Effector memory CD4-positive, alpha-beta T cell (primary cell): Measurements from ENCODE around the gene ARMH4.
A peak's percentile ranks its signal among the peaks of the same experiment; 100 is the strongest.

ENCODE experiments used
- DNase-seq, 3 donors: peaks; one replicate each; pipeline ENCODE4 v3.0.0-alpha.2; 2020
- H3K27ac ChIP-seq: 2 replicates; pipeline ENCODE4 v1.7.0; 2013; ENCODE audit warnings: mild to moderate bottlenecking, low read length, moderate library complexity; ENCODE audit not compliant: insufficient read depth, poor library complexity, severe bottlenecking
- H3K27me3 ChIP-seq: replicated peaks from 2 replicates; pipeline ENCODE4 v1.7.0; 2013; ENCODE audit warnings: mild to moderate bottlenecking, low read length; ENCODE audit not compliant: insufficient read depth, control insufficient read depth, poor library complexity, severe bottlenecking
- H3K36me3 ChIP-seq: 2 replicates; pipeline ENCODE4 v1.7.0; 2013; ENCODE audit warnings: mild to moderate bottlenecking, low read length, moderate library complexity; ENCODE audit not compliant: control insufficient read depth, insufficient read depth
- H3K4me1 ChIP-seq: 2 replicates; pipeline ENCODE4 v1.7.0; 2013; ENCODE audit warnings: low read length, mild to moderate bottlenecking; ENCODE audit not compliant: control insufficient read depth, insufficient read depth, poor library complexity, severe bottlenecking
- H3K4me3 ChIP-seq: 2 replicates; pipeline ENCODE4 v1.7.0; 2013; ENCODE audit warnings: low read length, low read depth, mild to moderate bottlenecking; ENCODE audit not compliant: insufficient read depth, poor library complexity, severe bottlenecking
- H3K9me3 ChIP-seq: 2 replicates; pipeline ENCODE4 v1.7.0; 2013; ENCODE audit warnings: mild to moderate bottlenecking, low read length, moderate library complexity; ENCODE audit not compliant: control insufficient read depth
- total RNA-seq, 3 donors: gene quantifications; one replicate each; lab custom pipeline; 2026; lab: John Stamatoyannopoulos, UW

ARMH4 gene
- total RNA-seq, result 0 to 0.09 (median 0) reads per million in 3 donors

DNA sequence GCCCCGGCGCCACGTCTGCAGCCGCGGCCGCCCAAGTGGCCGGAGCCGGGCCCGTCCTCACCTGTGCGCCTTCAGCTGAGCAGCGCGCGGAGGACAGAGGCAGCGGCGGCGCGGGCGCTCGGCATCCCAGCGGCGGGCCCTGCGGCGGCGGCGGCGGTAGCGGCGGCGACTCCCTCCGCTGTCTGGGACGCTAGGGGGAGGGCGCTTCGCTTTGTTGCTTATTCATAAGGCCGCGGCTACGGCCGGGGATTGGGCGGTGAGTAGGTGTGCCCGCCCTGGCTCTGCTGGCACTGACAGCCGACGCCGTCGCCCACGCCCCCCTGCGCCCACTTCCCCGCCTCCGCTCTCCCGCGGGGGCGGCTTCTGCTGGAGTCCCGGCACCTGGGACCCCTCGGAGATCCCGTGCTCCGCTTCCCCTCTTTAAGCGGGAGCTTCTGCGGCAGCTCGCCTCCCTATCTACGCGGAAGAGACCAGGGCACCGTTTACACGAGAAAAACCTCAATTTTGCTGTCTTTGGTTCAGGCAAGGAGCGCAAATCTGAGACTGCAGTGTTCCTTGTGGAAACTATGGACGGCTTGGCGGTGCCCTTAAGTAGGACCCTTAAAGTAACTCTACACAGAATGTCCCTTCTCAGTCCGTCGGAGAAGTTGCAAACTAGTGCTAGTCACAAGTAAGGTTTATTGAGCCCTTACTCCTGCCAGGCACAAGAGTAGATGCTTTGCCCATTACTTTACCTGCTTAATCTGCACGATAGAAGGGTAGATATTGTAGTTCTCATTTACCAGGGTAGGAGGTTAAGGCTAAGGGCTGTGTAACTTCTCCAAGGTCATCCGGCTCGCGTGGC lies at the start of gene ARMH4:
Gene ARMH4, minus strand, starts transcription at position 200 of the 844 bp plus-strand sequence. CDS start 12,855 bp downstream, outside the sequence.
- H3K27me3 ChIP-seq, result peaks cover 12% of the 10 kb centered on the region
- H3K4me3 ChIP-seq, result peak within 1 kb of the TSS; percentile 74
- H3K36me3 ChIP-seq, result no peaks in the 10 kb centered on the region
- no peaks in the 10 kb centered on the region for H3K9me3 ChIP-seq
- peaks cover 5% of the 10 kb centered on the region for H3K4me1 ChIP-seq
- DNase-seq, result peak; percentile 28 to 35 (median 32)
- no peak within 1 kb of the TSS for H3K27ac ChIP-seq

DNA sequence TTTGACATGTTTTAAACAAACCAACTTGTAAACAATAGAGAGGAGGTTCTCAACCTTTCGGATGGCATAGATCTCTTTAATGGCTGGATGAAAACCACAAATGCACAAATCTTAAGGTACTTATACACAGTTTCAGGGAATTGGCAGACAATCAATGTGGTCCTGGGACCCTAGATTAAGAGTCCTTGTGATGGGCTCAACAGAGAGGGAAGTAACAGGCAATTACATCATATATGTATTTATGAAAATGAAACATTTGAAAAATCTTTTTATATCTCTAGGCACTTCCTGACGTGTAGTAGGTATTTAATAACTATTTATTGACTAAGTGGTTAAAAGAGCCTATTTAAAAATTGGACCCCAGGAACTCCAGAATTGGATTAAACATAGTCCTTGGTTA lies 48.8 kb upstream of the ARMH4 start:
- H3K4me3 ChIP-seq, result peak overlapping the region; percentile 90
- H3K27me3 ChIP-seq, result no peaks in the 10 kb centered on the region
- no peaks in the 10 kb centered on the region for H3K9me3 ChIP-seq
- DNase-seq, result no peak
- peaks cover 13% of the 10 kb centered on the region for H3K4me1 ChIP-seq
- peak overlapping the region; percentile 93 for H3K27ac ChIP-seq
- no peaks in the 10 kb centered on the region for H3K36me3 ChIP-seq

DNA sequence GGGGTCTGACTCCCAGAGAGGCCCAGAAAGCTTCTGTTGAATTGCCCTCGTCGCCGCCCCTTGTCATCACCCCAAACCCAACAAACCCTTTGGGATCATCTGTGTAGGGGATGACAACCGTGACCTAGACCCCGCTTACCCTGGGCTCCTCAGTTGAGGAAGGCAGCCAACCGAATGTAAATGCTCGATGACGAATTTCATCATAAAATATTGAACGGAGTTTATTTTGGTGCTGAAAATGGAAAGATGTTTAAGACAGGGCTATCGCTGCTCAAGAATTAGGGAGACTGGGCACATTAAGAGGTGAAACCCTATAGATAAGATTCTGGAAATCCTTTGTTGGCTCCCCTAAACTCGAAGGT lies 48.4 kb upstream of the ARMH4 start:
- DNase-seq, result no peak

DNA sequence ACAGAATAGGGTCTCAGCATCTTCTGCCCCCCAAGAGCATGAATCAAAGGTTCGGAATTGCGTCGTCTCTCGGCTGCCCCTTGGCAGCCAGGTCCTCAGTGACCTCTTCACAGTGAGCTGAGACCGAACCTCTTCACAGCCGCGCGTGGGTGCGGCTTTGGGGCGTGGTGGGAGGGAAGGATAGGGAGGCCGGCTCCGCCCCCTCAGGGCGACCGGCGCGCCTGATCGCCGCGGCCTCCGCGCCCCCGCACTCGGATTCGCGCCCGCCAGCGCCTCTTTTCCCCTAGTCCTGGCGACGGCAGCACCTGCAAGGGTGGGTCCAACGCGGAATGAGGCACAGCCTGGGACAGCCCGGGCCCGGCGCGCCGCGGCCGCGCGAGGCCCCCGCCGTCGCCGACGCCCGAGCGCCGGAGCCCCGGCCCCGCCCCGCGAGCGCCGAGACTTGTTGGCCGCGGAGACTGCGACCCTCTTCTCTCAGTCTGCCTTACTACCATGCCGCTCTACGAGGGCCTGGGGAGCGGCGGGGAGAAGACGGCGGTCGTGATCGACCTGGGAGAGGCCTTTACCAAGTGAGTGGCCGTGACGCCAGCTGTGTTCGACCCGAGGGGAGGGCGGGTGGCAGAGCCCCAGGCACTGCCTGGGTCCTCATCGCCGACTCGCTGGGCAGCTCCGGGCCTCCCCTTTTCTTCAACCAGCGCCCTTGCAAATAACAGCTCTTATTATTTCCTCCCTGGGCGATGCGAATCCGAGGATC lies 47.9 kb upstream of the ARMH4 start, which contains the start of gene ACTR10:
Gene ACTR10, plus strand, starts transcription at position 424 of the 754 bp plus-strand sequence. Its CDS starts 69 bp downstream, at position 493.
- H3K4me1 ChIP-seq, result peaks cover 13% of the 10 kb centered on the region
- no peaks in the 10 kb centered on the region for H3K27me3 ChIP-seq
- H3K27ac ChIP-seq, result peak within 1 kb of the TSS; percentile 93
- H3K4me3 ChIP-seq, result peak within 1 kb of the TSS; percentile 90
- no peaks in the 10 kb centered on the region for H3K9me3 ChIP-seq
- H3K36me3 ChIP-seq, result no peaks in the 10 kb centered on the region
- DNase-seq, result peak; percentile 65 to 77 (median 75)

More for the DNA sequence above, 48.4 kb upstream of the ARMH4 start:
- no peaks in the 10 kb centered on the region for H3K27me3 ChIP-seq
- peak overlapping the region; percentile 90 for H3K4me3 ChIP-seq
- H3K9me3 ChIP-seq, result no peaks in the 10 kb centered on the region
- H3K36me3 ChIP-seq, result no peaks in the 10 kb centered on the region
- peak overlapping the region; percentile 93 for H3K27ac ChIP-seq
- peaks cover 13% of the 10 kb centered on the region for H3K4me1 ChIP-seq

DNA sequence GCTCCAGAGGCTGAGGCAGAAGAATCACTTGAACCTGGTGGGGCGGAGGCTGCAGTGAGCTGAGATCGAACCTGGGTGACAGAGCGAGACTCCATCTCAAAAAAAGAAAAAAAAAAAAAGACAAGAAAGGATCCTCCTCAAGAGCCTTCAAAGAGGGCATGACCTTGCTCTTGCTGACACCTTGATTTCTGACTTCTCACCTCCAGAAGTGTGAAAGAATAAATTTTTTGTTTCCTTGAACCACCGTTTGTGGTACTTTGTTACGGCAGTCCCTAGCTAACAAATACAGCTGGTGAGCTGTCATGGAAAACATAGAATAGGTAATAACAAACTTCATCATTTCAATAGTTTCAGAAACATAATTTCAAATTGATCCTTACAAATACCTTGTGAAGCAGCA lies 46.1 kb upstream of the ARMH4 start:
- H3K27ac ChIP-seq, result no peak overlapping the region
- no peaks in the 10 kb centered on the region for H3K27me3 ChIP-seq
- H3K36me3 ChIP-seq, result no peaks in the 10 kb centered on the region
- DNase-seq, result no peak
- peaks cover 13% of the 10 kb centered on the region for H3K4me1 ChIP-seq
- H3K4me3 ChIP-seq, result no peak overlapping the region
- H3K9me3 ChIP-seq, result no peaks in the 10 kb centered on the region

GRCh38 chr14:58196198-58196597 lies 44.2 kb upstream of the ARMH4 start:
- Histone ChIP-seq H3K27me3 (no peaks in the 10 kb centered on the region), H3K4me3 (no peak overlapping the region), H3K9me3 (no peaks in the 10 kb centered on the region), H3K36me3 (no peaks in the 10 kb centered on the region), H3K27ac (no peak overlapping the region), H3K4me1 (peaks cover 10% of the 10 kb centered on the region)
- DNase-seq, result no peak

DNA sequence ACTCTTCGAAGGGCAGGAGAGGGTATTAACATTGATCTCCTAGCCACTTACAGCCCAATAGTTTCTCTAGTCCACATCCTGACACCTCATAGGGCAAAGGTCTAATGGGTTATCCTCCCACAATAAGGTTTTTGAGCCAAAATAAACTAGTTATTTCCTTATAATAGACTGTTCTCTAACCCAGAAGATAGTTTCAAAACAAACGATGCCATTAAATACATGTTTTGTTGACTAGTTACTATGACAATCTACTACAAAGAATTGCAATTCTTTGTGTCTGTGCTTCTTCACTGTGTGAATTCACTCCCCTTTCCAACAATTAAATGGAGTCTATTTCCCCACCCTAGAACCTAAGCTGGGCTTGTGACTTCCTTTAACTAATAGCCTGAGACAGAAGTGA lies 41.5 kb upstream of the ARMH4 start:
- Histone ChIP-seq H3K9me3 (no peaks in the 10 kb centered on the region), H3K4me1 (no peaks in the 10 kb centered on the region), H3K36me3 (no peaks in the 10 kb centered on the region), H3K4me3 (no peak overlapping the region), H3K27ac (no peak overlapping the region), H3K27me3 (no peaks in the 10 kb centered on the region)
- no peak for DNase-seq

DNA sequence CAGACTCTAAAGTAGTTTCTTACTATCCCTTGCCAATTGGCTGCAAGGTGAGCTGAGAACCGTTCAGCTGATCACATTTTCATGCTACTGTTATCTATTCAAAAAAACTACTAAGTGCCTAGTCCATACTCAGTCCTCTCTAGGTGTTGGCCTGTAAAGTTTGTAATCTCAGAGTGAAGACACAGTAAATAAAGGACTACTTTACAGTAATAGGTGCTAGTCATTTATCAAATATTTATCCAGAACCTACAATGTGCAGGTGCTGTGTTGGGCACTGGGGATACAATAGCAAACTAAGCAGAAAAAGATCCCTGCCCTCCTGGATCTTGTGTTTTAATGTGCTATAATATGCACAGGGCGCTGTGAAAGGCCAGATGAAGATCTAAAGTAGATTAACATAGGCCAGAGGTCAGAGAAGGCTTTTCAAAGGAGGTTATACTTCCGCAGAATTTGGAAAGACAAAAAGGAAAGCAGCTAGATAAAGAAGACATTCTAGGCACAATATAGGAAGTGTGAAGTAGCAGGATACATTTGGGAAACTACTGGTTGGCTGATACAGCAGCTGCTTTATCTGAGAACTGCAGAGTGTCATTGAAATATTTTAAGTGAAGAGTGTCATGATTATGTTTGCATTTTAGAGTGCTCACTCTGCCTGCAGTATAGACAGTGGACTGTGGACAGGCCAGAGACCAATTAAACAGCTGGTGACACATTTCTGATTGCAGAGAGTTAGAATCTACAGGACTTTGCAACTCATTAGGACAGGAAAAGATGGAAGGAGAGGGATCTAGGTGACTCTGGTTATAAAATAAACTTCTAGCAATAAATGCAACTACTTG lies 40.0 kb upstream of the ARMH4 start:
- no peaks in the 10 kb centered on the region for H3K4me1 ChIP-seq
- no peak overlapping the region for H3K27ac ChIP-seq
- H3K9me3 ChIP-seq, result no peaks in the 10 kb centered on the region
- no peak overlapping the region for H3K4me3 ChIP-seq
- no peak for DNase-seq
- no peaks in the 10 kb centered on the region for H3K36me3 ChIP-seq
- H3K27me3 ChIP-seq, result no peaks in the 10 kb centered on the region

- DNase-seq, result no peak
- Histone ChIP-seq H3K36me3 (no peaks in the 10 kb centered on the region), H3K9me3 (no peaks in the 10 kb centered on the region), H3K27me3 (no peaks in the 10 kb centered on the region), H3K27ac (no peak overlapping the region), H3K4me1 (no peaks in the 10 kb centered on the region), H3K4me3 (no peak overlapping the region)
Measured at GRCh38 chr14:58189176-58189575, 37.2 kb upstream of the ARMH4 start.
